HL-60 (cell line): ENCODE results near the gene MYORG.

Experiments
- CTCF ChIP-seq: IDR thresholded peaks from one replicate; pipeline ENCODE4 v1.5.1; 2011; ENCODE audit warnings: low read length, control low read depth, inconsistent platforms; ENCODE audit not compliant: insufficient read depth
- GABPA ChIP-seq: IDR thresholded peaks from 2 replicates; pipeline ENCODE4 v1.6.1; 2012; ENCODE audit warnings: low read depth
- POLR2AphosphoS5 ChIP-seq: IDR thresholded peaks from 2 replicates; pipeline ENCODE4 v1.6.1; 2012; ENCODE audit warnings: low read depth
- REST ChIP-seq: IDR thresholded peaks from 2 replicates; pipeline ENCODE4 v1.6.1; 2012; ENCODE audit warnings: low read depth; ENCODE audit not compliant: insufficient replicate concordance
- SPI1 ChIP-seq: IDR thresholded peaks from 2 replicates; pipeline ENCODE4 v1.6.1; 2012; ENCODE audit warnings: low read depth, mild to moderate bottlenecking, borderline replicate concordance

- TF ChIP-seq REST: no peak
- TF ChIP-seq CTCF: no peak
- no peak for TF ChIP-seq POLR2AphosphoS5
- no peak for TF ChIP-seq SPI1
- no peak for TF ChIP-seq GABPA
These were observed 53.7 kb downstream of the MYORG start for GRCh38 chr9:34322899-34323591.
